ENCODE measurements around the gene APOBEC3H.

Gene APOBEC3H

GRCh38 chr22:39081598-39081997, 15.4 kb upstream of the APOBEC3H start:
- no peak for DNase-seq

- DNase-seq = no peak
Measured at GRCh38 chr22:39083212-39084165, 13.6 kb upstream of the APOBEC3H start.

GRCh38 chr22:39084666-39085065, 12.4 kb upstream of the APOBEC3H start:
- no peak for DNase-seq

- DNase-seq = no peak
Measured at GRCh38 chr22:39087098-39087497, 9.9 kb upstream of the APOBEC3H start.

- DNase-seq = no peak
Measured at GRCh38 chr22:39087881-39088684, 9.0 kb upstream of the APOBEC3H start.

- no peak for DNase-seq
Measured at GRCh38 chr22:39088685-39089032, 8.4 kb upstream of the APOBEC3H start.

- no peak for DNase-seq
Measured at GRCh38 chr22:39089928-39090327, 7.1 kb upstream of the APOBEC3H start.

- no peak for DNase-seq
Measured at GRCh38 chr22:39090426-39091064, 6.5 kb upstream of the APOBEC3H start.

GRCh38 chr22:39091126-39092081, 5.6 kb upstream of the APOBEC3H start:
- DNase-seq = no peak

- no peak for DNase-seq
Measured at GRCh38 chr22:39092111-39092862, 4.8 kb upstream of the APOBEC3H start.

GRCh38 chr22:39094717-39095389, 2.2 kb upstream of the APOBEC3H start:
- DNase-seq = no peak

- DNase-seq = no peak
Measured at GRCh38 chr22:39095971-39096370, 1.1 kb upstream of the APOBEC3H start.

- DNase-seq = no peak
Measured at GRCh38 chr22:39098026-39098425, 982 bp downstream of the APOBEC3H start.

GRCh38 chr22:39098576-39098975, 1.5 kb downstream of the APOBEC3H start:
- no peak for DNase-seq

- DNase-seq = no peak
Measured at GRCh38 chr22:39101226-39101625, 4.2 kb downstream of the APOBEC3H start.

GRCh38 chr22:39103431-39103830, 6.4 kb downstream of the APOBEC3H start:
- no peak for DNase-seq

- DNase-seq = no peak
Measured at GRCh38 chr22:39106326-39106725, 9.3 kb downstream of the APOBEC3H start.

GRCh38 chr22:39108487-39108886, 11.4 kb downstream of the APOBEC3H start:
- no peak for DNase-seq

GRCh38 chr22:39109361-39109760, 12.3 kb downstream of the APOBEC3H start:
- no peak for DNase-seq

- DNase-seq = no peak
Measured at GRCh38 chr22:39110631-39111561, 13.9 kb downstream of the APOBEC3H start.
